HG03469 (cell line): ENCODE measurements around the gene ARHGEF12.
"Not testable (repeated sequence)": the region's sequence is repeated elsewhere in the genome, so short reads cannot be mapped to it uniquely, and the experiment has no call there.

Experiments
- ATAC-seq: cut with Tn5 transposase; IDR thresholded peaks from one replicate; pipeline ENCODE4 v1.9.1; 2021; ENCODE audit warnings: mild to moderate bottlenecking, moderate library complexity, moderate number of reproducible peaks; ENCODE audit not compliant: unreplicated experiment

Gene ARHGEF12

DNA sequence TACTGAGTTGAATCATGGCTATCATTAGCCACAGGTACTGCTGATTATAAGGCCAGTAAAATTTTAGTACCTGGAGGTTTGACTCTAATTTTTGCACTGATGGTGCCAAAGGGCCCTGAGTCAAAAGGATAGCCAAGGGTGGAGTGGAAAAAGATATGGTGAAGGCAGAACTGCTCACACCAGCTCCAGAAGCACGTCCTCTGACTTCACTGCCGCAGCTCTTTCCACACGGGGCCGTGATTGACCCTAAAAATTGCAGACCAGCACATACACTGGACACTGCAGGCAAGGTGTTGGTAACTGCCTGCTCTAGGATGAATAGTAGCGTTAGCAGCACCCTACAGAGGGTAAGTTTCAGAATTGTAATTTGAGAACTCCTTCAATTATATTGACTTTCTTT lies 149.9 kb downstream of the ARHGEF12 start:
- no peak for ATAC-seq

DNA sequence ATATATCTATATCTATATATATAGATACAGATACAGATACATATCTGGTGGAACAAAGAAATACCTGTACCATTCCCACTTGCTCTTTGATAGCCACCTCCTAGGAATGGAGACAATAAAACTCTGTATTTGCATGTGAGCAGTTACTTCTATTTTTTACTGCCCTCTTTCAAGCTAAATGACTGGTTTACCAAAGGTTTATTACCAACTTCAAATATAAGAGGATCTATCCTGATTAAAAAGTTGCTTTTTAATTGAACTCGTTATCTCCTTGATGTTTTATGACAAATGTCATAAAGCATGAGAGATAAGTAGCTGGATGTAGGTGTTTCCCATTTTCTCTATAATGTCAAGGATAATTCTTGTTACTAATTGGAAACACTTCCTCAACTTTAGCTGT lies 153.6 kb downstream of the ARHGEF12 start:
- no peak for ATAC-seq

DNA sequence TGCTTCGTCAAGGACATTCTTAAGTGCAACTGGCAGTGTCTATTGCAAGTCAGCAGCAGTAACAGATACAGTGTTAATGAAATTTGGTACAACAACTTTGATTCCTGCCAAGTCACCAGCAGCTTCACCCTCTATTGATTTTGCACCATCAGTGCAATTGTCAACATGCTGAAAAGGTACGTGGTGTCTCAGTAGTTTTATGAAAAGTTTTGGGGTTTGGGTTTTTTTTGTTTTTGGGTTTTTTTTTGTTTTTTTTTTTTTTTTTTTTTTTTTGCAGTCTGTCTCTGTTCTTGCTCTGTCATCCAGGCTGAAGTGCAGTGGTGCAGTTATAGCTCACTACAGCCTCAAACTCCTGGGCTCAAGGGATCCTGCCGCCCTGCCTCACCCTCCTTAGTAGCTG lies 156.3 kb downstream of the ARHGEF12 start:
- no peak for ATAC-seq

DNA sequence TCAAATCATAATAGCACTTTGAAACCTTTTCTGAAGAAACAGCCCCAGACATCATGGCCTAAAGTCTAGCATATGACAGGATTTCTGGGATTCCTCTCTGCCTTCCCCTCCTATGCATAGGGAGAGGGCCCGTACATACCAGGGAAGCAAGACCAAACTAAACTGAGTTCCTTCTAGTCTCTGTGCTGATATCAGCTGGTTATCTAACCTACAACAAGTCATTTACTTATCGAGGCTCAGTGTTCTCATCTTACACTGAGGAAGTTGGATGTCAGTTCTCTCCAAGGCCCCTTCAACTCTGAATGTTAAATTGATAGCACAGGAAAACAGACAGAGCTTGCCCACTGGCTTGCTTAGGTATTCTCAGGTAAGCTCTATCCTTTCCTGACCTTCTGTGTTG lies 158.4 kb downstream of the ARHGEF12 start:
- no peak for ATAC-seq

DNA sequence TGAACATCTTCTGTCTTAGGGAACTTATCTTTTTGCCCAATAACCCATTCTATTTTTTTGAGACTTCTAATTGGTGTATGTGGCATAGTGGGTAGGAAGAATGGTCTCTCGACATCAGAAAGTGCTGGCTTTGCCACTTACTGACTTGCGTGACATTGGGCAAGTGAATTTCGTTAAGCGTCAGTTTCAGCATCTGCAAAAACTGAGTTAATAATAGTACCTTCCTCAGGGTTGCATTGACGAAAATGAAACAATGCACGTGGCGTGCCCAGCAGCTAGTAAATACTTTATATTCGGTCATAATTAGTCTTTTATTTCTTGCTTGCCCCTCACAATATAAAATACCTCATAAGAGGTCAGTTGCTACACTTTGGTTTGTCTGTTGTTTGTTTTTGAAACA lies 162.9 kb downstream of the ARHGEF12 start:
- no peak for ATAC-seq

DNA sequence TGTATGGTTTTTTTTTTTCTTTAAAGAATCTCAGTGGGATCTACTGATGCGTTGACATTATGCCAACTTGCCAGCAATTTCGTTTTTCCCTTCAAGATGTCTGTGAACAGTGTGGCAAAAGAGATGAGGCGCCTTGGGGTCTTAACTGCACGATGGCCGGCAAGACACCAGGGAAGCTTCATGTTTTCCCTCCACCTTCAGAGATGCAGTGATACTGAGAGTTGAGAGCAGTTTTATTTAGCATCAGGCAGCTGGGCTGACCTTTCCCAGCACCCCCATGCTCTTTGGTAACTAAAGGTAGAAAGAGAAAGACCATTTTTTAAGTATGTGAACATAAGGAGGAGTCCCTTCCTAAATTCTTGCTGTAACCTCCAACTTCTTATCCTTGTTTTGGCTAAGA lies 163.6 kb downstream of the ARHGEF12 start:
- no peak for ATAC-seq

DNA sequence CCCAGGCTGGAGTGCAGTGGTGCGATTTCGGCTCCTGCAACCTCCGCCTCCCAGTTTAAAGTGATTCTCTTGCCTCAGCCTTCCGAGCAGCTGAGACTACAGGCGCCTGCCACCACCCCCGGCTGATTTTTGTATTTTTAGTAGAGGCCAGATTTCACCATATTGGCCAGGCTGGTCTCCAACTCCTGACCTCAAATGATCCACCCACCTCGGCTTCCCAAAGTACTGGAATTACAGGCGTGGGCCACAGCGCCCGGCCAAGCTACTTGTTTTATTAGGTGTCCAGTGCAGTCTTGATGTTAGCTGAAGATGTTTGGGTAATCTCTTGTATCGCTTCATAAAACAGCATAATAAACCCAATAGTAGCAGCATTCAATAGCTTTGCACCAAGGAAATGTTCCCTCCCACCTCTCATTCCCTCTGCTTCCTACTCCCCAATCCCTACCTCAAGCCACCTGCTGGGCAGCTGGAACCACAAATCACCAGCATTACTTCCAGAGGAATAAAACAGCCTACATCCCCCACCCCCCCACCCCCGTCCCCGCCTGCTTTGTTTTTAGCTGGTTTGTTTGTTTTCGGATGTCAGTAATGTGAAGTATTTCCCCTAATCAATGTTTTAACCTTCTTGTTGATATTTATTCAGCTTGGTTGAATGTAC lies 164.3 kb downstream of the ARHGEF12 start:
- ATAC-seq: no peak

DNA sequence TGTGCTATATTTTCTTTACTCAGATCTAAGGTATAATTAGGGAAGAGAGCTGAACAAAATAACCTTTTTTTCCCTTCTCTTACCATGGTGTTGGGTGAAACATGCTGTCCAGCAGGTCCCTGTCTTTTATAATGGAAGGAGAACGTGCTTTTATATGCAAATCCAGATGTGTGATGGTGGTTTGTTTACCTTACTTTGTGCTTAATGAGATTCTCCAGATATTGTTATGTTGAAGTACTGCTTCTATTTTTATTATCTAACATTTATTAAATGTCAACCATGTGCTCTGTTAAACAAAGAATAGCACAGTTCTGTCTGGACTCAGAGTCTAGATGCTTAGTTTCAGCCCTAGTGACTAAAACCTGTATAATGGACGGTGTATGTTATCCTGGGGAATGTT lies 165.2 kb downstream of the ARHGEF12 start:
- no peak for ATAC-seq

DNA sequence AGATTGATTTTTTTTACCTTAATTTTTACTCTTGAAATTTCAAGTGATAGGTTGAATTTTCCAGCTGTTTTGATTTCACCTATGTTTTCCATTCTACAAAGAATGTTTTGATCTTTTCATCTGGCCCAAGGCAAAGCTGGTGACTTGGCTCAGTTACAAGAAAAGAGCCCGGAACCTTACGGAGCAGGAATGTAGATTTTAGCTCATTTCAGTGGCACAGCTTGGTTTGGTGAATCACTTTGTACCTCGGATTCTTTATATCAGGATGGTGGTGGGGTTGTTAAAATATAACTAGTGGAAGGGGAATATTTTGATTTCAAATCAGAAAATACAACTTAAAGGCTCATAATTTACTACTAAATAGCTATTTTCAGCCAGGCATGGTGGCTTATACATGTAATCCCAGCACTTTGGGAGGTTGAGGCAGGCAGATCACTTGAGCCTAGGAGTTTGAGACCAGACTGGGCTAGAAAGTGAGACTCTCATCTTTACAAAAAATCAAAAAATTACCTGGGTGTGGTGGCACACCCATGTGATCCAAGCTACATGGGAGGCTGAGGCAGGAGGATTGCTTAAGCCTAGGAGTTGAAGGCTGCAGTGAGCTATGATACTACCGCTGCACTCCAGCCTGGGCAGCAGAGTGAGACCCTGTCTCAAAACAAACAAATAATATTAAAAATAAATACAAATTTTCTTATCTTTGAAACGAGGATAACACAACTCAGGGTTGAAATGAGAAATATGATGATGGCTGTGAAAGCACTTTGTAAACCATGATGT lies 166.0 kb downstream of the ARHGEF12 start:
- no peak for ATAC-seq

DNA sequence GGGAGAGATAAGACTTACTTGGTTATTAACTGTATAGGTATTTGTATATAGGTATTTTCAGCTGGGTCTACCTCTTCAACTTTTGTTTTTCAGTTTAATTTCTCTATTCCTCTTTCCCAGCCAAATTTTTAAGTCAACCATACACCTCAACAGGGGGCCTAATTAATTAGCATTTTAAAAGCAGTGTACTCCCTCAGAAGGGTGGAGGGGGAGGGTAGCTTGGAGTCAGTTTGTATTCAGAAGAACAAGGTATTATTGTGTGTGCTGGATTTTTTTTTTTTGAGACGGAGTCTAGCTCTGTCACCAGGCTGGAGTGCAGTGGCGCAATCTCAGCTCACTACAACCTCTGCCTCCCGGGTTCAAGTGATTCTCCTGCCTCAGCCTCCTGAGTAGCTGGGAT lies 167.3 kb downstream of the ARHGEF12 start:
- ATAC-seq: not testable (repeated sequence)

DNA sequence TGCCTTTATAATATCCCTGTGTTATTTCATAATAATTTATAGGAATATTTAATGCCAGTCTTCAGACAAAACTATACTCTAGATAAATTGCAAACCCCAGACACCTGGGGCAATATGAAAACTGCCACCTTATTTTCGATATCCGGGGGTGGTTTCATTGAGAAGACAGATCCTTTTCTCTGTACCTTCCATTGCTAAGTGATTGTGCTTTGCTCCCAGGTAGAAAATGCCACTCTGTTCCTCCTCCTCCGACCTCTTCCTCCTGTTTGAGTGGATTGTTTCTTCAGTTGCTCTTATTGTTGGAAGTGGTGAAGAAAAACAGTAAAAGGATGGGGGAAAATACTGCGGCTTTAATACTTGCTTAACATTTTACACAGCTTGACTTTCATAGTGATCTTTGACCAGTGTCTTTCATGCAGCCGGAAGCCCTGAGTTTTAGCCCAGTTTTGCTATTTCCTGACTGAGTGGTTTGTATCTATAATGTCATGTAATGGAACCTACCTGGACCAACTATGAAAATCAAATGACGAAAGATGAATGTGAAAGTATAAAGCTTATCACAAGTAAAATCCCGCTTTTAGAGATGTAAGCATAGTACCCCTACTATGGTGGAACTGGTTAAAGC lies 169.7 kb downstream of the ARHGEF12 start:
- no peak for ATAC-seq

DNA sequence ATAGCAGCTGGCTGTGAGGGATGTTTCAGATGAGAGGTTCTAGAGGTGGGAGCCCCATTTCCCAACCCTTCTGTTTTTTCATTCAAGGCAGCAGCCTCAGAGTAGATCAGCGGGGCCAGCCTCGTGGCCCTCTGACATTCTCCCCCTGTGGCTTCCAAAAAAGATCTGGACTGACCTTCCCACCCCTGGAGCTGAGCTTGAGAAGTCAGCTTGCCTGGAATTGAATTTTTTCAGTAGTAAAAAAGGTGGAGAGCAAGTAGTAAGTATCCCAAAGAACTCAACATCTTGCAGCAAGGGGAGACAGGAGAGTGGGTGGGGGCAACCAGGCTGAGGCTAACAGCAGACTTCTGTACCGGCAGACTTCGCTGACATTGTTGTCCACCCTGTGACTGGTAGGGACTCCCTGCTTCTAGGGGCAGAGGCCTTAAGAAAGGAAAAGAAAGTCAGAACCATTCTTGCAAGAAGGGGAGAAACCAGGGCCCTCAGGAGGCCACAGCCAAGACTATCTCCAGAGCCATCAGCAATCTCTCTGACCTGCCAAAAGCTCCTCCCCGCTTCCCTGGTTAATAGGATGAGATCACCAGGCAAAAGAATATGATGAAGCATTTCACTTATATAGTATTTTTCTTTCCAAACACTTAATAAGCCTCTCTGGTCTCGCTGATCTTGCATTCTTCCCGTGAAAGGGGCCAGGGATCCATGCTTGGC lies 173.3 kb downstream of the ARHGEF12 start:
- ATAC-seq: no peak

DNA sequence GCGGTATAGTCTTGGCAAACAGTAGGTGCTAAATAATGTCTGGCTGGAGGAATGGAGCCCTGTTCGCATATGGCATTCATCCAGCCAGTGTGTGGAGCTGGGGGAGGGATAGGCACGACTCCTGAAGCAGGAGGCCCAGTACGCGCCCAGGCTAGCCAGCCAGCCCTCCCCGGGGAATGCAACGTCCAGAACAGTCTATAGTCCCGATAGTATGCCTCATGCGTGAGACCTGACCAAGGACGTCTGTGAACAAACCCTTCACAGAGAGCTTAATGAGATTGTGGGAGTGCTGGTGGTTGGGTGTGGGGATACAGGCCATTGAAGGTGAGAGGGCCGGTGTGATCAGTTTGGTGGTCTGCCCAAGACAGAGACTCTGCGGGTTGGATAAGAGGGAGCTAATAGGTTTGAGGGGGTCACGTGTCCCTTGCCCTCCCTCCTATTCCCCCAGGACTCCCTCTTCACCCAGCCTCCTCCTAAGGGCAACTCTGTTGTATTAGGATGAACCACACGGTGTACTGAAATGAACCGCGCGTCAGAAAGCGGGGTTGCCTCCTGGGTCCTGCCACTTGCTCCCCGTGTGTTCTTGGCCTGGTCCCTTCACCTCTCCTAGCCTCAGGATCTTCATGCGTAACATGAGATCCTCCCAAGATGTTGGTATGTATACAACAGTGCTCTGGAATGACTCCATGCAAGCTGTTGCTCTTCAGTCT lies 174.3 kb downstream of the ARHGEF12 start:
- ATAC-seq: no peak

DNA sequence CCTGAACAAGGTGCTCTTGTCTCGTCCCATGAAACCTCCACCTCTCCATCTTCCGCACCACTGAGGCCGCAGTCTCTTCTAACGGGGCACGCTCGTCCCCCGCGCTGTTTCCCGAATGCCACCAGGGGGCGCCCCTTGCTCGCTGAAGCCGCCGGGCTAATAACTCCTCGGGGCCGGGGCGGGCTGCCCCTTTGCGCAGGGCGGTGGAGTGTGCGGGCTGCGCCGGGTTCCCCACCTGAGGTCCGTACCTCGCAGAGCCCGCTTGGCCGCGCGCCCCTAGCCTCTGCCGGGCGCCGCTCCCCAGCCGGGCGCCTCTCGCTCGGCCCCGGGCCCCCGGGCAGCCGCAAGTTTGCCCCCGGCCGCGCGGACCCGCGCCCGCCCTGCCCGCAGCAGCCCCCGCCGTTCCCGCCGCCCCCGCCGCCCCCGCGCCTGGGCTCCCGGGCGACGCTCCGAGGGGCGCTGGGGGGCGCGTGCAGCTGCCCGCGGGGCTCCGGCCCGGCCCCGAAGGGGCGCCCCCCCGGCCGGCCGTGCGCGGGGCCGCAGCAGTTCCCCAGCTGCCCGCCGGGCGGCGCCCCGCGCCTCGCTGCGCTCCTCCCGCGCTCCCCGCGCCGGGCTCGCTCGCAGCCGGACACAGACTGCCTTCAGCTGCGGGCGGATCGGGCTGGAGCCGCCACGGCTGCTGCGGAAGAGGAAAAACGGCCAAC lies 175.1 kb downstream of the ARHGEF12 start, which contains the start of gene GRIK4:
TSS of gene GRIK4 (plus strand) at position 633 of the 704 bp plus-strand sequence. CDS start 148,571 bp downstream, outside the sequence.
- peak; percentile 57 for ATAC-seq

DNA sequence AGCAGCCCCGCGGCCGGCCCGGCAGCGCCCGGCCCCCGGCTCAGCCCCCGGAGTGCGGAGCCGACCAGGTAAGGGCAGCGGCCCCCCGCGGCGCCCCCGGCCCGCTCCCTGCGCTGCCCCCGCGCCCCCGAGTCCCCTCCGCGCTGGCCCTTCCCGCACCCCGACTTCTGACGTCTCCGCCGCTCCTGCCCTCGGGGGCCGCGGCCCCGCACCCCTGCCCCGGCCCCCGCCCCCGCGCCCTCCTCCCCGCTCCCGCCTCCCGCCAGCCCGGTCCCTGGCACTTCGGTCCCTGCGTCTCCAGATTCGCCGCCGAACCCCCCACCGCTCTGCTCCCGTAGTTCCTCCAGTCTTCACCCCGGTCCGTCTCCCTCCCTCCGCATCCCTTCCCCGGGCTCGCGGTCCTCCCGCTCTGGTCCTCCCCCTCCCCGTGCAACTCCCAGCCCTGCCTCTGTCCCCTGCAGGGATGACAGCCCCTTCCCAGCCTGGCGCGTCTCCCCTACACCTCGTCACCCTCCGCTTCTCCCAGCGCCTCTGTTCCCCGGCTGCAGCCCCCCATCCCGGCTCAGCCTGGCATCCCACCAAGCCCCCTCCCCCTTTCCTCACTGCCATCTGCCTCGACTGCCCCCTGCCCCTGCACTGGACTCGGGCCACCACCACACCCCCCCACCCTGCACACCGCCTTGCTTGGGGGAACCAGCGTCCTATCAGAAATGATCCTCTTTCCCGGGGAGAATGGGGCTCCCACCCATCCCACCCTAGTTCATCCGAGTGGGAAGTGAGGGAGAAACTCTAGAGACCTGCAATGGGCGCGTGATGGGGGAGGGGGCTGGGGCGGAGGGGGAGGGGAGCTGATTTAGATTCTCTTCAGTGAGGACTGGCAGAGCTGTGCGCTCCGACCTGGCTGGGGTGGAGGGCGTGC lies 175.9 kb downstream of the ARHGEF12 start:
- ATAC-seq: no peak

DNA sequence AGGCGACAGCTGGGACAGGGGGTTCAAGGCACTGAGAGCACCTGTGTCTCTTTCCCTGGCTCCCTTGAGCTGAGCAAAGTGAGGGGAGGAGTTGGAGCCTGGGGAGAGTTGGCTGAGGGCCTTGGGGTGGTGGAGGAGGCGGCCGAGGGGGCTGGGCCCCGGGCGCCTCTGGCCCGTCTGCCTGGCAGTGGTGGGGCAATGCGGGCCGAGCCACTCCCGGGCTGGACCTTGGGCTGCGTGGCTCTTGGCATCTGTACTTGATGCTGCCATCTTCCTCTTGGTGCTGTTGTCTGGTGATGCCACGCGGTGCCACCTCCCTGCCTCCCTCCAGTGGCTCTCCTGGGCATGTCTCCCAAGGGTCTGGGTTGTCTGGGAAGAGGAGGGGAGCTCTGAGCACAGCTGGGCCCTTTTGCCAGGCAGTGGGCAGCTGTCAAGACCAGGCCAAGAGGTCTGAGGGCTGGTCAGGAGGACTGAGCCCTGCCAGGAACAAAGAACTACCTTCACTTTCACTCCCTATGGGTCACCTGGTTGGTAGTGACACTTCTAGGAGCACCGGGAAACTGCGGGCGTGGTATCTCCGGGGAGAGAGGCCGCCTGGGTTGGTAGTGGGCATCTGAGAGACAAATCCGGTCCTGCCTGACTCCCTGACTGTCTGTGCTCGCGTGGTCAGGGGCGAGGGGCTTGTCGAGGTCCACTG lies 176.7 kb downstream of the ARHGEF12 start:
- ATAC-seq: no peak

DNA sequence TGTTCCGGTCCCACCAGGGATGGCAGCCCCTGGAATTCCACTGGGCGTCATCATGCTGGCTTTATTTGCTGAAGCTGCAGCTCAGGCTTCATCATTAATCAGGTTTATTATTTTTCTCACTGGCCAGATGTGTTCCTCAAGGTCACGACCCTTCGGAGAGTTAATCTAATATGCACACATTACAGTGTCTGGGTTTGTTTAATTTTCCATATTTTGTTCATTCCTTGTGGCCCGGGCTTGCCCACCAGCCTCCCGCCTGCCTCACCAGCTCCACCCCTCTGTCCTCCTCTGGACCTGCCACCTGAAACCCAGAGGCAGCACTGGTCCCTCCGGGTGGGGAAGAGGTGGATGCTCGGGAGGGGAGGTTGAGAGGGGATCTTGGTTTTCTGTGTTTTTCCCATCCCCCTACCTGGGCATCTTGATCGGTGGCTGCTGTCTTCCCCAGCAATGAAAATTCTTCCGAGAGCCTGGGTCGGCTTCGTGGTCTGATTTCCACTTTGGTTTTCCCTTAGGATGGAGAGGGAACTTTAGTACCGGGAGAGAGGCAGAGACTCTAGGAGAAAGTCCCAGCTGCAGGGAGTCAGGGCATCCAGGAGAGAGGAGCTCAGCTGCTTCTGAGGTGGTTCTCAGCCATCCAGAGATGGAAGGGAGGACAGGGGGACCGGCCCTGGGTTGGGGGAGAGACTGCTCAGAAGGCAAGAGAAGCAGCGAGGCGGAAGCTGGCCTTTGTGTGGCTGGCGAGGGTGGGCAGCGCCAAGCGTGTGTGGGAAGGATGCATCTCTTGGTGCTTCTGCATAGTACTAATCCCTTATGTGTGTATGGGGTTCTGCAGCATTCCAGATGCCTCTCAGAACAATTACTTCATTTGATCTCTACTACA lies 177.5 kb downstream of the ARHGEF12 start:
- ATAC-seq: no peak
